Measurements from ENCODE around the gene MYG1.

- no peak for TF ChIP-seq CTCF (conservative IDR thresholded peaks at IDR 0.05; ENCODE audit: low read depth, low read length)
- TF ChIP-seq EZH2 (IDR thresholded peaks at IDR 0.05; ENCODE audit: low read length, unreplicated experiment) = no peak
These were observed 7.1 kb upstream of the MYG1 start for GRCh38 chr12:53292426-53292825.

Data from PC-3 (cell line).